HAP-1 (cell line): ENCODE results near the gene STOML1.

Experiments
- DNase-seq, 2 experiments: peaks; one replicate each; pipeline ENCODE4 v3.0.0-alpha.2; 2016 to 2020; ENCODE audit warnings: low spot score in 2 of 2
- H3K27me3 ChIP-seq: fragments of 250-450 bp; sonication (Bioruptor Pico); 2 replicates; pipeline ENCODE4 v1.5.1; 2020; ENCODE audit warnings: low read depth, mild to moderate bottlenecking, moderate library complexity
- H3K36me3 ChIP-seq: fragments of 250-450 bp; sonication (Bioruptor Pico); replicated peaks from 2 replicates; pipeline ENCODE4 v1.5.1; 2020; ENCODE audit warnings: mild to moderate bottlenecking
- H3K4me1 ChIP-seq: fragments of 250-450 bp; sonication (Bioruptor Pico); 2 replicates; pipeline ENCODE4 v1.5.1; 2020; ENCODE audit warnings: mild to moderate bottlenecking
- H3K4me3 ChIP-seq: fragments of 250-450 bp; sonication (Bioruptor Pico); 2 replicates; pipeline ENCODE4 v1.5.1; 2020; ENCODE audit warnings: mild to moderate bottlenecking, moderate library complexity
- H3K9me3 ChIP-seq: fragments of 250-450 bp; sonication (Bioruptor Pico); 2 replicates; pipeline ENCODE4 v1.5.1; 2020; ENCODE audit warnings: mild to moderate bottlenecking, moderate library complexity
- in situ Hi-C: fragments of 300-500 bp; cut with MboI; formaldehyde crosslinking; loops from 3 replicates; pipeline ENCODE4 v1.14.3; 2020; ENCODE audit warnings: low sequenced_read_pairs, inconsistent platforms, mixed read lengths

Gene STOML1

DNA sequence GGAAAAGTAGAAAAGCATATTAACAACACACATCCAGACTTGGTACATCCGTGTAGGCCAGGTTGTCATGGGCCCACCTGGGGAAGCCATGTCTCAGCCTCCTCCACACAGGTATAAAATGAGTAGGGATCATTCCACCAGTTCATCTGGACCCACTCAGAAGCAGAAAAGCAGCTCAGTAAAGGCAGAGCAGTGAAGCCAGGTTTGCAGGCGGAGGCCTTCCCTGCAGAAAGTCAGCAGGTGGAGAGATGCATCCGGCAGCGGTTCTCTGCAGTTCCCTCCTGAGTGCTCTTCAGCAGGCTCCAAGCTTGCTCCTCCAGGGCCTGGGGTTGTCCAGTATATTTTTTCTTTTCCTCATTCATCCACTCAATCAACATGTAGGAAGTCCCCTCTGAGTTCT lies 43.7 kb downstream of the STOML1 start:
- in situ Hi-C loops = loop anchor here (10.0 kb wide), 1 partner anchor 1644 kb away; no protein-coding TSS in a partner anchor
- no peak overlapping the region for H3K4me3 ChIP-seq
- DNase-seq = no peak
- no peaks in the 10 kb centered on the region for H3K4me1 ChIP-seq
- H3K36me3 ChIP-seq = peaks cover 2% of the 10 kb centered on the region; the same call in 1 of the 2 replicates
- no peaks in the 10 kb centered on the region for H3K27me3 ChIP-seq
- H3K9me3 ChIP-seq = no peaks in the 10 kb centered on the region

DNA sequence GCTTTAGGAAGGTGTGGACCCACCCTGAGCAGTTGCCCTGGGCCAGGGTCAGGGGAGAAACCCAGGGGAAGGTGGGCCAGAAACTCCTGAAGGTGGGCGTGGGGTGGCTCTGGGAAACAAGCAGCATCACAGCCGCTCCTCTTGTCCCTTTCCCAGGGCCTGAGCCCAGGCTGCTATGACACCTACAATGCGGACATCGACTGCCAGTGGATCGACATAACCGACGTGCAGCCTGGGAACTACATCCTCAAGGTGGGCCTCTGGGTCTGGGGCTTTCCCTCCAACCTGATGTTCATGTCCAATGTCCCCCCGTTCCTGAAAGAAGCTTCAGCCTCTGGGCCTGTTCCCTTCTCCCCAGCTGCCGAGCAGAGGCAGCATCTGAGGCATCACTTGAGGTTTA lies 44.4 kb downstream of the STOML1 start:
- Histone ChIP-seq H3K36me3 (peaks cover 2% of the 10 kb centered on the region; the same call in 1 of the 2 replicates), H3K4me1 (no peaks in the 10 kb centered on the region), H3K4me3 (no peak overlapping the region), H3K9me3 (no peaks in the 10 kb centered on the region), H3K27me3 (no peaks in the 10 kb centered on the region)
- in situ Hi-C loops = loop anchor here (10.0 kb wide), 1 partner anchor 1643 kb away; no protein-coding TSS in a partner anchor
- no peak for DNase-seq

DNA sequence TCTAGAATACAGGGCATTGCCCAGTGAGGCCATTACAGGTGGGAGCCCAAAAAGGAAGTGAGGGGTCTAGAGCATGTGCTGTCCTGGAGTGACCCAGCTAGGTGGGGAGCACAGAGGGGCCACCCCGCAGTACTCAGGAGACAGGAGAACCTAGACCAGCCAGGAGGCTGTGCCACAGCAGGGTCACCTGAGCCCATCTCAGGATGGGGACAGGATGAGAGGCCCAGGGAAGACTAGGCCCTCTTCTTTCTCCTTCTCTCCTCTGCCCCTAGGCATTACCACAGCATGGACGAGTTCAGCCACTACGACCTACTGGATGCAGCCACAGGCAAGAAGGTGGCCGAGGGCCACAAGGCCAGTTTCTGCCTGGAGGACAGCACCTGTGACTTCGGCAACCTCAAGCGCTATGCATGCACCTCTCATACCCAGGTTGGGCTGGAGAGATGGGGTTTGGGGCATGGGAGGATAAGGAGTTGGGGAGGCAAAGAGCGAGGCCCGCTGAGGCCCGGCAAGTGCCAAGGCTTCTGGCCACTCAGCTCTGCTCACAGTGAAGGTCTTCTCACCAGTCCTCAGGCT lies 45.2 kb downstream of the STOML1 start:
- Histone ChIP-seq H3K4me1 (no peaks in the 10 kb centered on the region), H3K9me3 (no peaks in the 10 kb centered on the region), H3K36me3 (peaks cover 2% of the 10 kb centered on the region; the same call in 1 of the 2 replicates), H3K4me3 (no peak overlapping the region), H3K27me3 (no peaks in the 10 kb centered on the region)
- DNase-seq = no peak
- in situ Hi-C loops = loop anchor here (10.0 kb wide), 1 partner anchor 1642 kb away; no protein-coding TSS in a partner anchor

DNA sequence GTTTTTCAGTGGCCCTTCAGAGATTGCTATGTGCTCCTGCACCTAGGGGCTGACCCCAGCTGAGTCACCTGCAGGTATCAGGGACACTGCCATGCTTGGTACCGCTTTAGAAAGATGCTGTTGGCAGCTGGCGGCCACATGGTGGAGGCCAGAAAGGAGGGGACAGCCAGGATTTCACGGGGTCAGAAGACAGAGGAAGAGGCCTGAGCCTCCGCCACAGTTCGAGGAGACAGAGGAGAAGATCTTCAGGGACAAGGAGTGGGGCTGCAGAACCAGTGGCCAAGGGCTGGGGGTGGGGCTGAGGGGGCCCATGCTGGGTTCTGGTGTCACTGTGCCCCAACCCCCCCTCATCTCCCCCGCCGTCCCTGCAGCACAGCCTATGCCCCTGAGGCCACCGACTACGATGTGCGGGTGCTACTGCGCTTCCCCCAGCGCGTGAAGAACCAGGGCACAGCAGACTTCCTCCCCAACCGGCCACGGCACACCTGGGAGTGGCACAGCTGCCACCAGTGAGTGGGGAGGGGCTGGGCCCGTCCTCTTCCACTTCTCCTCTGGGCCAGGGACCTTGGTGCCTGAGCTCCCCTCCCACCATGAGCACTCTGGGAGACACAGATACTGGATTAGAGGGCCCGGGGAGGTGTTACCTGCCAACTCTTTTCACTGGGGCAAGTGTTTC lies 45.9 kb downstream of the STOML1 start:
- no peaks in the 10 kb centered on the region for H3K4me1 ChIP-seq
- H3K9me3 ChIP-seq = no peaks in the 10 kb centered on the region
- H3K36me3 ChIP-seq = no peaks in the 10 kb centered on the region
- in situ Hi-C loops = loop anchor here (10.0 kb wide), 1 partner anchor 1641 kb away; no protein-coding TSS in a partner anchor
- H3K4me3 ChIP-seq = no peak overlapping the region
- no peak for DNase-seq
- no peaks in the 10 kb centered on the region for H3K27me3 ChIP-seq

DNA sequence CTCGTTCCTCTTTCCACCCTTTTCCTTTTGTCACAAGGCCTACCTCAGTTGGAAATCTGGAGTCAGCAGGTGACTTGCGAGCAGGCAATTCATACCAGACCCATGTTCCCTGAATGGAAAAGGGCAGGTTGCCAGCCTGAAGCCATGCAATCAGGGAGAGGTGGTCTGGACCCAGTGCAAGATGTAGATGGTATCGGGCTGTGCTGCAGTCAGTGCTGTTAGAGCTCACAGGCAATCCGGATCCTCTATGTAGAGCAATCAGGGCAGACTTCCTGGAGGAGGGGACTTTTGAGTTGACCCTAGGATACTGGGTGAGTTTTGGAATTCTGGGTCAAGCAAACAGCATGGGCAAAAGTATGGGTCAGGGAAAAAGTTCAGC lies 47.0 kb downstream of the STOML1 start:
- Histone ChIP-seq H3K9me3 (no peaks in the 10 kb centered on the region), H3K36me3 (no peaks in the 10 kb centered on the region), H3K4me1 (no peaks in the 10 kb centered on the region), H3K4me3 (no peak overlapping the region), H3K27me3 (no peaks in the 10 kb centered on the region)
- DNase-seq = no peak
- in situ Hi-C loops = loop anchor here (10.0 kb wide), 1 partner anchor 1640 kb away; no protein-coding TSS in a partner anchor

DNA sequence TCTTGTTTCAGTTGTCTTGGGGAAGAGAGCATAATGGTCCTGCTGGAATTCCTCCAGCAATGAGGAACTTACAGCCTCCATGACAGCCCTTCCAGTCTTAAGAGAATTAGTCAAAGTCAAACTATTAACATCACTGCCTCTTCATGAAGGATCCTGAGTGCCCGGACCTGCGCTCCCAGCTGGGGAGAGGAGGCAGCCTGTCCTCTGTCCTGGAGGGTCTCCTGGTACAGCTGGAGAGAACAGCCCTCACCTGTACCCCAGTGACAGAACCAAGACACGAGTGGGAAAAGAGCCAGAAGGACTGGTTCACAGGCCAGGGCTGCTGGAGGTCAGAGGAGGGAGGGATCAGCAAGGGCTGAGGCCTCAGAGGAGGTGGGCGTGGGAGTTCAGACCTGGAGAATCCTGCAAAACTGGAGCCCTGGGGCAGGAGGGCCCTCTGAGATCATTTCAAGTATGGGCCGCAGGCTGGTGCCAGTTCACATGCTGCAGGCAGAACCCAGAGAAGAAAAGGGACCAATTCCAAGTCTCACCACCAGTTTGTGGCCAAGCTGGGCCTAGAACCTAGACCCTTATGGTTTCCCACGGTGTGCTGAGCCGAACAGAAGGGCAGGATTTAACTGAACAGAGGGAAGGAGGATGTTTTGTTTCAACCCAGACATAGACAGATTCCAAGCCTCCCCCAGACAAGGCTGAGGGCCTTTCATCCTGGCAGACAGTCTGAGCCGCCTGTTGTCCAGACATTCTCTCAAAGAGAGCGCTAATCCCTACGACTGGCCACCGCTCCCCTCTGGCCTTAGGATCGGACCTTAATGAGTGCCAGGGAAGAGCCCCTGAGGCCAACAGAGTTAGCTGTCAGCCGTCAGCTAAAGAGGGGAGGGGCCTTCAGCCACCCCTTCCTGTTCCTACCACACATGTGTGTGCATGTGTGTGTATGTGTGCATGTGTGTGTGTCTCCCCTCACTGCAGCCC lies 47.6 kb downstream of the STOML1 start:
- no peaks in the 10 kb centered on the region for H3K9me3 ChIP-seq
- H3K36me3 ChIP-seq = no peaks in the 10 kb centered on the region
- H3K4me1 ChIP-seq = no peaks in the 10 kb centered on the region
- no peak overlapping the region for H3K4me3 ChIP-seq
- no peaks in the 10 kb centered on the region for H3K27me3 ChIP-seq
- in situ Hi-C loops = loop anchor here (10.0 kb wide), 1 partner anchor 1640 kb away; no protein-coding TSS in a partner anchor
- no peak for DNase-seq

DNA sequence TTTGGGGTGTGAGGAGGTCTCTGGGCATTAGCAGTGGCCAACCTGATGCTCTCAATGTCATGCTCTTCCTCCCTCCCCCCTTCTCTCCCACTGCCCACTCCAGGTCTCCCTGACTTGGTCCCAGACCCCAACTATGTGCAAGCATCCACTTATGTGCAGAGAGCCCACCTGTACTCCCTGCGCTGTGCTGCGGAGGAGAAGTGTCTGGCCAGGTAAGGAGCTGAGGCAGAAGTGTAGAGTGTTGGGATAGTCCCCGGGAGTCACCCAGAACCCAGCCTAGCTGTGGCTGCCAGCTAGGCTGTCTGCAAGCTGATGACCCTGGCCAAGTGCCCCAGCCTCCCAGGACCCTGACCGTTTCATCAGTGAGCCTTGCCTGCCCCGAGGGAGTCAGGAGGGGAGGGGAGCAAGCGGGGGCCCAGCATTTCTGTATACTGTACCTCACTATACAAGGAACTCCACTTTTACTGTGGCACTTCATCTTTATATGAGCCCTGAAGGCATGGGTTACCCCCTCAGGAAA lies 49.3 kb downstream of the STOML1 start:
- DNase-seq = no peak
- in situ Hi-C loops = loop anchor here (10.0 kb wide), 1 partner anchor 1638 kb away; no protein-coding TSS in a partner anchor
- H3K9me3 ChIP-seq = no peaks in the 10 kb centered on the region
- H3K4me1 ChIP-seq = peaks cover 3% of the 10 kb centered on the region
- H3K27me3 ChIP-seq = no peaks in the 10 kb centered on the region
- no peak overlapping the region for H3K4me3 ChIP-seq
- no peaks in the 10 kb centered on the region for H3K36me3 ChIP-seq

DNA sequence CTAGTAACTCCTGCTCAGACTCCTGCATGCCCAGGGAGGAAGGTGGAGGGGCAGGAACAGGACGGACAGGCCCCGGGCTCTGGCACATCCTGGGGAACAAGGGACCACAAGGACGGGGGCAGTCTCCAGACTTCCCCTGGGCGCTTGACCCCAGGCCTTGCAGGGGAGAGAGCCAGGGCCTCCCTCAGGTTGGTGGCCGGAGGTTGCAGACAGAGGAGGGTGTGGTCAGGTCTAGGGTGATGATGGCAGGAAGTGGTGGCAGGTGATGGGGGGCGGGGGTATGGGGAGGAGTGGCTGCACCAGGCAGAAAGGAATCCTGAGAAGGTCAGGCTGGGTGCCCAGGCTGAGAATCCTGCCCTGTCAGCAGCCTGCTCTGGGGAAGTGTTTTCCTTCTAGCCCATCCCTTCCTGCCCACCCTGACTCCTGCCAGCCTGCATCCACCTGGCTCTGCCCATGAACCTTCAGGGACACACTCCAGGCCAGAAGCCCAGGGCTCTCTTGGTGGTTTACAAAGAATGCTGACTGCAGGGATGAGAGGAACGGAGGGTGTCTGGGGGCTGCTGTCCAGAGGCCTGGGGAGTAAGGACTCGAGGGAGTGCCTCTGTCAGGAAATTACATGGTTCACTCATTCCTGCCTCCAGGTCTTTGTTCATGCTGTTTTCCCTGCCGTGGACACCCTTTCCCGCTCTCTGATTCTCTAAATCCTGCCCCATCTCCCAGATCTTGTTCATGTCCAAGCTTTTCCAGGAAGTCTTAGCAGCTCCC lies 50.0 kb downstream of the STOML1 start:
- Histone ChIP-seq H3K9me3 (no peaks in the 10 kb centered on the region), H3K4me3 (no peak overlapping the region), H3K27me3 (no peaks in the 10 kb centered on the region), H3K4me1 (peaks cover 3% of the 10 kb centered on the region), H3K36me3 (no peaks in the 10 kb centered on the region)
- in situ Hi-C loops = loop anchor here (10.0 kb wide), 1 partner anchor 1637 kb away; no protein-coding TSS in a partner anchor
- DNase-seq = no peak

DNA sequence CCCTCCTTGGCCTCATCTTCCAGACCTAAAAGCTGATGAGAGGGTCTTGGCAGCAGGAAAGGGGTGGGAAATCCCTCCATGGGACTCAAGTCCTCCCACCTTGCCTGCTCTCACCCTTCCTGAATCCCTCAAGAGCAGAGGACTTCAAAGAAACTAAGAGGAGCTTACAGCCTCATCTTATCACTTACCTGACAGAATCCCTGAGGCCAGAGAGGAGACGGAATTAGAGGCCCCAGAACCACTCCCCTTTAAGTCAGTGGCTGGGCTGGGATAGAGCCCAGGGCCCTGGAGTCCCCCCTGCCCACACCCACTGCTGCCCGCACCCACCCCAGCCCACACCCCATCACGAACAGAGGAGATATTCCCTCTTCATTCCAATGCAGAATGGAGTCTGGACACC lies 50.6 kb downstream of the STOML1 start:
- H3K9me3 ChIP-seq = no peaks in the 10 kb centered on the region
- in situ Hi-C loops = loop anchor here (10.0 kb wide), 1 partner anchor 1637 kb away; no protein-coding TSS in a partner anchor
- no peak overlapping the region for H3K4me3 ChIP-seq

DNA sequence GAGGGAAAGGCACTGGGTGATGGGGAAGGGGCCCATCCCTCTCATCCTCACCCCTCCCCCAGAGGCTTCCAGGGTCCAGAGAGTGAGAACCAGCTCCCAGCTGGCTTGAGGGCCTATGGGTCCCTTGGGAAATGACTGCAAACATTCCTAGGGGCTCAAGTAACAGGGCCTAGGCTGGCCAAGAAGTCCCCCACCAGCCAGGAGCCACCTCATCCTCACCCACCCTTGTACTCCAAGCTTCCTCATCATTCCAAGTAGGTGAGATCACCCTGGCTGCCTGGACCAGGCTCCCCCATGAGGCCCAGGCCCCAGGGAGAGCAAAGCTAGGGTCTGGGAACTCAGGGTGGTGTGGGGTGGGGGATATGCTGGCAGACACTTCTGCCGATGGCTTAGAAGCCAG lies 51.1 kb downstream of the STOML1 start:
- Histone ChIP-seq H3K9me3 (no peaks in the 10 kb centered on the region), H3K4me1 (peaks cover 3% of the 10 kb centered on the region), H3K4me3 (no peak overlapping the region), H3K27me3 (no peaks in the 10 kb centered on the region), H3K36me3 (no peaks in the 10 kb centered on the region)
- no peak for DNase-seq
- in situ Hi-C loops = loop anchor here (10.0 kb wide), 1 partner anchor 1636 kb away; no protein-coding TSS in a partner anchor

More for the DNA sequence above, 50.6 kb downstream of the STOML1 start:
- Histone ChIP-seq H3K27me3 (no peaks in the 10 kb centered on the region), H3K36me3 (no peaks in the 10 kb centered on the region), H3K4me1 (peaks cover 3% of the 10 kb centered on the region)
- no peak for DNase-seq

DNA sequence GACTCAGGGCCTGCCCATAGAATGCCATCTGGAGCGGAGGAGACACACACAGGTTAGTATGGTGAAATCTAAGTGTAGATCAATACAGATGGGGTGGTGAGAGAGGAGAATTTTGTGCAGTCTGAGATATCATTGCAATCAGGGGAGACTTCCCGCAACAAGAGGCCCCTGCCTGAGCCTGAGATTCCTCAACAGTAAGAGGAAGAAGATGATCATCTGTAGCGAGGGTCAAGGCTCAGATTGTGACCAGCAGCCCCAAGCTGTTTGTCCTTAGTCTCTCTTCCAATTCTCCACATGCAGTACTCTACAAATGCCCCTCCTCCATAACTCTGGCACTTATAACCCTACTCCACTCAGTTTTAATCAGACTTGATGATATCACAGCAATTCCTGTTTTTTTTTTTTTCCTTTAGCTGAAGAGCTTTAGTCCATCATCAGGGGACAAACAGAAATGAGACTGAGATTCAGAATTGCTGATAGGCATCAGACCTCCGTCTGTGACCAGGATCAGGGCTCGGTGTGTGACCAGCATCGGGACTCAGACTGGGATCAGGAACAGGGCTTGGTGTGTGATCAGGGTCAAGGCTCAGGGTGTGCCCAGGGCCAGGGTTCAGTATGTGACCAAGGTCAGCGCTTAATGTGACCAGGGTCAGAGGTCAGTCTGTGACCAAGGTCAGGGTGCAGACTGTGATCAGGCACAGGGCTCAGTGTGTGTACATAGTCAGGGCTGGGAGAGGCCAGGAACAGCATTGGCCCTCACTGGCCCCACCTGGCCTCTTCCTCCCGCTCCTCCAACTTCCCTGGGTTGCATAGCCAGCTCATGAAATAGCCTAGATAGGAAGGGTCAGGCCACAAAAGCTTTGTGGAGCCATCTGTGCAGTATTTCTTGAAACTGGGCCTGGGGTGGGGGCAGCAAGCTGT lies 51.8 kb downstream of the STOML1 start:
- Histone ChIP-seq H3K36me3 (no peaks in the 10 kb centered on the region), H3K4me3 (no peak overlapping the region), H3K9me3 (no peaks in the 10 kb centered on the region), H3K27me3 (no peaks in the 10 kb centered on the region), H3K4me1 (peaks cover 3% of the 10 kb centered on the region)
- DNase-seq = no peak
- in situ Hi-C loops = loop anchor here (10.0 kb wide), 1 partner anchor 1636 kb away; no protein-coding TSS in a partner anchor

DNA sequence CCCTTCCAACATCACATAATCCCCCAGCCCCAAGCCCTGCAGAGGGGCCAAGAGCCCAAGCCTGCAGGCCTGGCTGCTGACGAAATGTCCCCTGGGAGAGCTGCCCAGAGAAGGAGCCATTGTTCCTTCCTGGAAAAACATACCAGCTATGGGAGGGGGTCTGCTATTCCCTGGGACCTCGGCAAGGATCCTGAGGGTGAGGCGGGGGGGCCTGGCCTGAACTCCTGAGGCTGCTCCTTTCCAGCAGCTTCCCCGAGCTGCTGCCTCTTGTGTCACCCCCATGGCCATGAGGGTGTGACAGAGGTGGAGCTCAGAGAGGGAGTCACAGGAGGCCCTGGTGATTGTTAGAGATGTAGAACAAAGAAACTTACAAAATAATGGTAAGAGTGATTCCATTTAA lies 53.0 kb downstream of the STOML1 start:
- in situ Hi-C loops = no loop called here
- Histone ChIP-seq H3K9me3 (no peaks in the 10 kb centered on the region), H3K4me1 (peaks cover 3% of the 10 kb centered on the region), H3K27me3 (peaks cover 2% of the 10 kb centered on the region; the same call in 1 of the 2 replicates), H3K36me3 (no peaks in the 10 kb centered on the region), H3K4me3 (no peak overlapping the region)
- DNase-seq = no peak
